Mesendoderm (in vitro differentiated cells): Measurements from ENCODE around the gene ELOA. TPM values are rescaled to one million over a fixed set of nuclear protein-coding genes. Genes with fewer than 3 reads are reported as not detected.
A peak's percentile ranks its signal among the peaks of the same experiment; 100 is the strongest.

ENCODE experiments used
- DNase-seq: peaks from one replicate; pipeline ENCODE4 v3.0.0; 2013
- H2AK5ac ChIP-seq: 2 replicates; pipeline ENCODE4 v1.6.1; 2013; ENCODE audit warnings: low read length, inconsistent platforms
- H2BK120ac ChIP-seq: 2 replicates; pipeline ENCODE4 v1.6.1; 2013; ENCODE audit warnings: low read depth, mild to moderate bottlenecking, low read length, moderate library complexity, mixed read lengths
- H2BK15ac ChIP-seq: replicated peaks from 2 replicates; pipeline ENCODE4 v1.6.1; 2013; ENCODE audit warnings: low read depth, mild to moderate bottlenecking, moderate library complexity
- H2BK5ac ChIP-seq: 2 replicates; pipeline ENCODE4 v1.6.1; 2013; ENCODE audit warnings: low read length, inconsistent platforms
- H3K18ac ChIP-seq: 2 replicates; pipeline ENCODE4 v1.6.1; 2013; ENCODE audit warnings: mild to moderate bottlenecking, low read length, mixed read lengths
- H3K23ac ChIP-seq: one replicate; pipeline ENCODE4 v1.6.1; 2013; ENCODE audit warnings: low read length
- H3K27ac ChIP-seq: 2 replicates; pipeline ENCODE4 v1.5.1; 2013; ENCODE audit warnings: low read depth, mild to moderate bottlenecking, inconsistent platforms, low read length, moderate library complexity
- H3K27me3 ChIP-seq: 2 replicates; pipeline ENCODE4 v1.6.1; 2013; ENCODE audit warnings: low read length, control low read depth, mild to moderate bottlenecking, inconsistent platforms; ENCODE audit not compliant: insufficient read depth, poor library complexity
- H3K36me3 ChIP-seq: 2 replicates; pipeline ENCODE4 v1.6.1; 2013; ENCODE audit warnings: low read length, inconsistent platforms; ENCODE audit not compliant: control insufficient read depth, insufficient read depth
- H3K4ac ChIP-seq: one replicate; pipeline ENCODE4 v1.6.1; 2013; ENCODE audit warnings: low read depth, mild to moderate bottlenecking, low read length, moderate library complexity
- H3K4me1 ChIP-seq: 2 replicates; pipeline ENCODE4 v1.6.1; 2013; ENCODE audit warnings: low read depth, low read length, inconsistent platforms; ENCODE audit not compliant: control insufficient read depth
- H3K4me2 ChIP-seq: 2 replicates; pipeline ENCODE4 v1.6.1; 2013; ENCODE audit warnings: low read length
- H3K4me3 ChIP-seq: 2 replicates; pipeline ENCODE4 v1.5.1; 2013; ENCODE audit warnings: mild to moderate bottlenecking, low read length
- H3K56ac ChIP-seq: one replicate; pipeline ENCODE4 v1.6.1; 2013; ENCODE audit warnings: low read length
- H3K79me1 ChIP-seq: 2 replicates; pipeline ENCODE4 v1.6.1; 2013; ENCODE audit warnings: low read length, inconsistent platforms
- H3K79me2 ChIP-seq: 2 replicates; pipeline ENCODE4 v1.6.1; 2013; ENCODE audit warnings: mild to moderate bottlenecking, low read length; ENCODE audit not compliant: control insufficient read depth, insufficient read depth
- H3K9ac ChIP-seq: 2 replicates; pipeline ENCODE4 v1.6.1; 2013; ENCODE audit warnings: low read length, inconsistent platforms
- H4K5ac ChIP-seq: one replicate; pipeline ENCODE4 v1.6.1; 2013; ENCODE audit warnings: low read length
- H4K8ac ChIP-seq: one replicate; pipeline ENCODE4 v1.6.1; 2013; ENCODE audit warnings: low read depth, mild to moderate bottlenecking, control low read depth, low read length, moderate library complexity
- WGBS: extraction: QIAGEN DNeasy Blood & Tissue Kit; methylation state at CpG from one replicate; pipeline ENCODE4 v1.1.7; 2013; ENCODE audit warnings: low lambda C conversion rate, missing lambda C conversion rate; ENCODE audit not compliant: insufficient coverage; ENCODE audit errors: extremely low coverage; 5-methylcytosine and 5-hydroxymethylcytosine counted together
- polyA plus RNA-seq, 2 experiments: library from polyadenylated mRNA; stranded (reverse); fragments of 200-250 nt; gene quantifications; one replicate each; pipeline ENCODE4 v1.2.3, GENCODE V29; 2013

ELOA gene
- polyA plus RNA-seq (2013, experiment 1 of 2): 50.4 TPM
- polyA plus RNA-seq (2013, experiment 2 of 2): 51.3 TPM

- no peak within 1 kb of the TSS for H2AK5ac ChIP-seq
- H3K9ac ChIP-seq: peak within 1 kb of the TSS; percentile 93
- DNase-seq: peak; percentile 83
- no peaks in the 10 kb centered on the region for H3K27me3 ChIP-seq
- H3K18ac ChIP-seq: peak within 1 kb of the TSS; percentile 42
- H3K4me3 ChIP-seq: peak within 1 kb of the TSS; percentile 86
- H3K23ac ChIP-seq: peak within 1 kb of the TSS; percentile 70
- no peak within 1 kb of the TSS for H4K5ac ChIP-seq
- H3K56ac ChIP-seq: peak within 1 kb of the TSS; percentile 97
- H2BK15ac ChIP-seq: no peak within 1 kb of the TSS
- peak within 1 kb of the TSS; percentile 76 for H3K4me2 ChIP-seq
- peak within 1 kb of the TSS; percentile 48 for H3K27ac ChIP-seq
- H3K4ac ChIP-seq: peak within 1 kb of the TSS; percentile 58
- peaks cover 4% of the 10 kb centered on the region for H3K4me1 ChIP-seq
- H3K79me1 ChIP-seq: peaks cover 15% of the 10 kb centered on the region
- no peak within 1 kb of the TSS for H2BK120ac ChIP-seq
- H3K79me2 ChIP-seq: peaks cover 41% of the 10 kb centered on the region
- H2BK5ac ChIP-seq: no peak within 1 kb of the TSS
- H4K8ac ChIP-seq: peak within 1 kb of the TSS; percentile 1
- H3K36me3 ChIP-seq: no peaks in the 10 kb centered on the region
- no CpG with 5 or more reads among the region's 119 CpGs for WGBS
These were observed at the start of gene ELOA for GRCh38 chr1:23743287-23744152. Gene ELOA (plus strand): TSS chr1:23743471. CDS start chr1:23743504, 33 bp downstream.

DNA sequence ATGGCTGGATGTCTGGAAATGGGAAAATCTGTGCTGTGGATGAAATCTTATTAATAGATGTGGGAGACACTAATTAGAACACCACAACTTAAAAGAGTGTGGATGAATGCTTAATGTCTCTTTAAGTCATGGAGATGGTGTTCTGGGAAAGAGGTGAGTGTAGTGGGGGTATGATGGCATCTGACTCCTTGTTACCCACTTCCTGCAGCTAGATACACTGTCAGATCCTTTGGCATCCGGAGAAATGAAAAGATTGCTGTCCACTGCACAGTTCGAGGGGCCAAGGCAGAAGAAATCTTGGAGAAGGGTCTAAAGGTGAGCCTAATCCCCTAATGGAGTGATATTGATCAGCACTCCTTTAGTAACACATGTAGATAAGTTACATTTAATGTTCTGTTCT is 49.7 kb upstream of the ELOA start:
- Histone ChIP-seq H2BK120ac (no peak overlapping the region), H3K27me3 (no peaks in the 10 kb centered on the region), H4K5ac (no peak overlapping the region), H3K23ac (no peak overlapping the region), H3K18ac (no peak overlapping the region), H3K4me2 (peak overlapping the region; percentile 97), H2BK15ac (no peak overlapping the region), H3K4me1 (peaks cover 8% of the 10 kb centered on the region), H2BK5ac (no peak overlapping the region), H3K4ac (no peak overlapping the region), H3K27ac (no peak overlapping the region), H3K79me1 (peaks cover 16% of the 10 kb centered on the region), H3K36me3 (peaks cover 22% of the 10 kb centered on the region), H3K79me2 (peaks cover 62% of the 10 kb centered on the region), H4K8ac (no peak overlapping the region), H2AK5ac (no peak overlapping the region), H3K56ac (peak overlapping the region; percentile 56), H3K9ac (peak overlapping the region; percentile 79), H3K4me3 (peak overlapping the region; percentile 5)
- DNase-seq: no peak
- no CpG with 5 or more reads among the region's 2 CpGs for WGBS

DNA sequence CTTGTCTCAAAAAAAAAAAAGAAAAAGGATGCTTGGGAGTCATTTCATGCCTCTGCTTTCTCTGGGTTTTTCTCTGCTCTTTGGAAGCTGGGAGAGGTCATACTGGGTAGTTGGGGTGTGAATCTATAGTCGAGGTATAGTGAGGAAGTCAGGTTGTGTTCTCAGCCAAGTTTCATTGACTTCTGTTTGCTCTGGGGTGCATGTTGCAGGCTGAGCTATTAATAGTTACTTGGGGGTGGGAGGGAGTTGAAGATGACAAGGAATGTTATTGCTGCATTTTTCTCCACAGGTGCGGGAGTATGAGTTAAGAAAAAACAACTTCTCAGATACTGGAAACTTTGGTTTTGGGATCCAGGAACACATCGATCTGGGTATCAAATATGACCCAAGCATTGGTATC is 48.9 kb upstream of the ELOA start:
- H3K4me1 ChIP-seq: peaks cover 8% of the 10 kb centered on the region
- no peak overlapping the region for H2BK15ac ChIP-seq
- H3K27me3 ChIP-seq: no peaks in the 10 kb centered on the region
- H3K23ac ChIP-seq: no peak overlapping the region
- no peak overlapping the region for H2BK120ac ChIP-seq
- no peak overlapping the region for H2AK5ac ChIP-seq
- H3K4me2 ChIP-seq: peak overlapping the region; percentile 22
- H3K4ac ChIP-seq: no peak overlapping the region
- H3K56ac ChIP-seq: peak overlapping the region; percentile 45
- peaks cover 66% of the 10 kb centered on the region for H3K79me2 ChIP-seq
- H3K36me3 ChIP-seq: peaks cover 25% of the 10 kb centered on the region
- H4K5ac ChIP-seq: no peak overlapping the region
- H2BK5ac ChIP-seq: no peak overlapping the region
- H3K79me1 ChIP-seq: peaks cover 20% of the 10 kb centered on the region
- no peak overlapping the region for H3K4me3 ChIP-seq
- DNase-seq: no peak
- H3K18ac ChIP-seq: no peak overlapping the region
- no peak overlapping the region for H4K8ac ChIP-seq
- H3K27ac ChIP-seq: no peak overlapping the region
- no CpG with 5 or more reads among the region's 3 CpGs for WGBS
- H3K9ac ChIP-seq: peak overlapping the region; percentile 43

- H3K9ac ChIP-seq: peak overlapping the region; percentile 8
- H3K79me2 ChIP-seq: peaks cover 74% of the 10 kb centered on the region
- H3K56ac ChIP-seq: no peak overlapping the region
- H3K27ac ChIP-seq: no peak overlapping the region
- no peak overlapping the region for H3K4ac ChIP-seq
- H3K79me1 ChIP-seq: peaks cover 26% of the 10 kb centered on the region
- H3K4me2 ChIP-seq: peak overlapping the region; percentile 12
- no peak overlapping the region for H3K23ac ChIP-seq
- H2BK5ac ChIP-seq: no peak overlapping the region
- H3K18ac ChIP-seq: no peak overlapping the region
- no CpG with 5 or more reads among the region's 3 CpGs for WGBS
- H2AK5ac ChIP-seq: no peak overlapping the region
- H3K27me3 ChIP-seq: no peaks in the 10 kb centered on the region
- no peak overlapping the region for H4K5ac ChIP-seq
- H2BK15ac ChIP-seq: no peak overlapping the region
- H3K36me3 ChIP-seq: peaks cover 33% of the 10 kb centered on the region
- DNase-seq: no peak
- H2BK120ac ChIP-seq: no peak overlapping the region
- H3K4me1 ChIP-seq: peaks cover 8% of the 10 kb centered on the region
- no peak overlapping the region for H4K8ac ChIP-seq
- H3K4me3 ChIP-seq: no peak overlapping the region
These were observed 47.6 kb upstream of the ELOA start for GRCh38 chr1:23695667-23696066.

GRCh38 chr1:23696335-23696989 is 46.8 kb upstream of the ELOA start:
- no peak overlapping the region for H2BK120ac ChIP-seq
- H3K56ac ChIP-seq: no peak overlapping the region
- peaks cover 8% of the 10 kb centered on the region for H3K4me1 ChIP-seq
- H2AK5ac ChIP-seq: no peak overlapping the region
- H3K4me3 ChIP-seq: no peak overlapping the region
- DNase-seq: no peak
- peaks cover 35% of the 10 kb centered on the region for H3K36me3 ChIP-seq
- no peak overlapping the region for H3K4ac ChIP-seq
- no peak overlapping the region for H3K27ac ChIP-seq
- H4K5ac ChIP-seq: no peak overlapping the region
- H3K18ac ChIP-seq: no peak overlapping the region
- peaks cover 30% of the 10 kb centered on the region for H3K79me1 ChIP-seq
- no peak overlapping the region for H3K23ac ChIP-seq
- H4K8ac ChIP-seq: no peak overlapping the region
- no peak overlapping the region for H3K9ac ChIP-seq
- H3K27me3 ChIP-seq: no peaks in the 10 kb centered on the region
- no CpG with 5 or more reads among the region's 6 CpGs for WGBS
- no peak overlapping the region for H2BK15ac ChIP-seq
- peaks cover 74% of the 10 kb centered on the region for H3K79me2 ChIP-seq
- H3K4me2 ChIP-seq: no peak overlapping the region
- no peak overlapping the region for H2BK5ac ChIP-seq
